ENCODE measurements around the gene CITED1. TPM values are rescaled to one million over a fixed set of nuclear protein-coding genes. Genes with fewer than 3 reads are reported as not detected.

The CITED1 gene
- total RNA-seq, 1 donor: not detected

DNA sequence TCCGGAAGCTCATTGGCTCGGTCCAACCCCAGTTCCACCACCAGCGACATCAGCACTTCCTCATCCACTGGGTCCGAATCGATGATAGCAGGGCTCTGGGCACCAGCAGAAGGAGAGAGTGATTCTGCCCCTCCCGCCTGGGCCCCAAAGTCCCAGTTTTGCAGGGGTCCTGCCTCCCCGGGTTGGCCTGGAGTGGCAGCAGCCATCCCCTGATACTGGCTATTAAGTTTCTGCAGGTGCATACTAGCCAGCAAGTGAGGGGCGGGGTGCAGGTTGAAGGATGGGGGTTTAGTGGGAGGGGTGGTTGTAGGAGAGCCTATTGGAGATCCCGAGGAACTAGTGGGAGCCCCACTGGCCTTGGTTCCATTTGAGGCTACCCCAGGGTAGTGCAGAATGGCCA lies 3.9 kb downstream of the CITED1 start:
- no peak overlapping the region for H3K4me3 ChIP-seq (ENCODE audit: low read depth, low read length)
- TF ChIP-seq, protein P1, sequence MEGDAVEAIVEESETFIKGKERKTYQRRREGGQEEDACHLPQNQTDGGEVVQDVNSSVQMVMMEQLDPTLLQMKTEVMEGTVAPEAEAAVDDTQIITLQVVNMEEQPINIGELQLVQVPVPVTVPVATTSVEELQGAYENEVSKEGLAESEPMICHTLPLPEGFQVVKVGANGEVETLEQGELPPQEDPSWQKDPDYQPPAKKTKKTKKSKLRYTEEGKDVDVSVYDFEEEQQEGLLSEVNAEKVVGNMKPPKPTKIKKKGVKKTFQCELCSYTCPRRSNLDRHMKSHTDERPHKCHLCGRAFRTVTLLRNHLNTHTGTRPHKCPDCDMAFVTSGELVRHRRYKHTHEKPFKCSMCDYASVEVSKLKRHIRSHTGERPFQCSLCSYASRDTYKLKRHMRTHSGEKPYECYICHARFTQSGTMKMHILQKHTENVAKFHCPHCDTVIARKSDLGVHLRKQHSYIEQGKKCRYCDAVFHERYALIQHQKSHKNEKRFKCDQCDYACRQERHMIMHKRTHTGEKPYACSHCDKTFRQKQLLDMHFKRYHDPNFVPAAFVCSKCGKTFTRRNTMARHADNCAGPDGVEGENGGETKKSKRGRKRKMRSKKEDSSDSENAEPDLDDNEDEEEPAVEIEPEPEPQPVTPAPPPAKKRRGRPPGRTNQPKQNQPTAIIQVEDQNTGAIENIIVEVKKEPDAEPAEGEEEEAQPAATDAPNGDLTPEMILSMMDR (IDR thresholded peaks at IDR 0.05; ENCODE audit: insufficient read depth, low read length): no peak
- DNase-seq (ENCODE audit: low read depth): no peak

DNA sequence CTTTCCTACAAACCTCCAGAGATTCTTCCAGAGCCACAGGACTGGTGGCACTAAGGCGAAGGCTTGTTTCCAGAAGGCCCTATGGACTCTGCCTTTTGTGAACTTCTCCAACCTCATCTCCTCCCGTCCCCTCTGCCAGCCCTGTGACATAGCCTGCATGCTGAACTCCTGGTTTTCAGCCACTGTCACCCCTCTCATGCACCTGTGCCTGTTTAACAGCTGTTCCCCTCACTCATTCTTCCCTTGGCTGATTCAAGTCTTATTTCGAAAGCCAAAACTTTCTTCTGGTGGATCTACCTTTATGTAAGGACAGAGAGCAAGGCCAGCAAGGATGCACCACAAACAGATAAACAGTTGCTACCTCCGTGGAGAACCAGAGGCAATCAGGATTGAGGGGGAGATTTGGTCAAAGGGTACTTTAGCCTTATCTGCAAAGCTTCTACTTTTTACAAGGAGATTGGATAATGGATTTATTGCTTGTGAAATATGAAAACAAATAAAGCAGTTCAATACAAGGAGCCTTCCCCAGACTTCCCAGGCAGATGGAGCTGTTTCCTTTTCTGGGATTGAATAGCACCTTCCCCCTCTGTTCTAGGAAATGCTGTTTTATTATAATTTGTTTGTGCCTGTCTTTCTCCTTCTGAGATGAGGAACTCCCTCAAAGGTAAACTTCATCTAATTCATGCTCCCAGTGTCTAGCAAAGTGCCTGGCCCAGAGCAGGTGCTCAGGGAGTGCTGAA lies 5.7 kb downstream of the CITED1 start:
- TF ChIP-seq, protein P1 (IDR thresholded peaks at IDR 0.05; ENCODE audit: insufficient read depth, low read length): no peak
- H3K4me3 ChIP-seq (ENCODE audit: low read depth, low read length): no peak overlapping the region
- no peak for DNase-seq (ENCODE audit: low read depth)

DNA sequence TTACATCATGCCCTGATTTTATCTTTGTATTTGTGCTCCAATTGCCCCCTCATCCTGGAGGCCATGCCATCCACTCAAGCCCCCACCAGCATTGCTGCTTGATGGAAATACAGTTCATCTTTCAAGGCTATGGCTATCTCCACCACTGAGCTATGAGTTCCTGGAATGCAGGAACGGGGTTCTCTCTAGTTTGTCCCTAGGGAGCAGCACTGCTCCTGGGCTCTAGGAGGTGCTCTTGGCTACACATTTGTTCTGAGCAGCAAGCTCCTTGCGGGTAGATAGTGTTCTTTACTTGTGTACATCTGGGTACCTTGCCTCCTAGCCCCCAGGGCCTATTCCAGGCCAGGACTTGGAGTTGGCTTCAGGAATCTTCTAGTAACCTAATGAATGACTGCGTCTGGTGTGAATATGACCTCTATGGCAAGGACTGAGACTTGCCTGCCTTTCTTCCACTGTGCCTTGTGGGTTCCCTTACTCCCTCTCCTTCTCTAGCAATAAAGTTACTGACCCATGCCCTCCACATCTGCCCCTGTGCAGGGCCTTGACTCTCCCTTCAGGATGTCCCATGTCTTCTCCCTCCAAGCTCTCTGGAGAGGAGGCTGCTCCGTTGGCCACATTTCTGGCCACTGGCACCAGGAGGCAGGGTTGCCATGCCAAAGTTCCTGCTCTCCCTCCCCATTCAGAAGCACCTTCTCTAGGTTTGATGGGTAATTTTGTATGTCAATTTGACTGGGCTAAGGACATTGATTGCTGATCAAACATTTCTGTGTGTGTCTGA lies 7.6 kb downstream of the CITED1 start:
- H3K4me3 ChIP-seq (ENCODE audit: low read depth, low read length): no peak overlapping the region
- TF ChIP-seq, protein P1 (IDR thresholded peaks at IDR 0.05; ENCODE audit: insufficient read depth, low read length): no peak
- no peak for DNase-seq (ENCODE audit: low read depth)

- no peak overlapping the region for H3K4me3 ChIP-seq (ENCODE audit: low read depth, low read length)
- DNase-seq (ENCODE audit: low read depth): no peak
- TF ChIP-seq, protein P1 (IDR thresholded peaks at IDR 0.05; ENCODE audit: insufficient read depth, low read length): no peak
Observed at GRCh38 chrX:72296991-72297390, 8.7 kb downstream of the CITED1 start.

DNA sequence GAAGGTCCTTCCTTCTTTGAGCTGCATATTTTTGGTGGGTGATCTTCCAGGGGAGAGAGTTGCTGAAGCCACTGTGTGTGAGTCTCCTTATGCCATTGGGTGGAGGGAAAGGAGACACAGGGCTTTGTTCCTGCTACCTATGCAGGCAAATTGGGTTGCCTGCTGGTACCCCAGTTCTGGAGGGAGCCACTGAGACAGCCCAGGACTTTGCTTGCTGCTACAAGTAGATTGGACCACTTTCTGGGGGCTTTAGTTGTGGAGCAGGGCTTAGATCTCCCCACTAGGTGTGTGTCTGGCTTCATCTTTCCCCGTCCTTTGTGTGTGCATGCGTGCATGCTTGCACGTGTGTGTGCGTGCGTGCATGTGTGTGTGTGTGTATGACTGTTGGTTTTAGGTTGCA lies 10.0 kb downstream of the CITED1 start:
- H3K4me3 ChIP-seq (ENCODE audit: low read depth, low read length): no peak overlapping the region
- TF ChIP-seq, protein P1 (IDR thresholded peaks at IDR 0.05; ENCODE audit: insufficient read depth, low read length): no peak
- no peak for DNase-seq (ENCODE audit: low read depth)

- TF ChIP-seq, protein P1 (IDR thresholded peaks at IDR 0.05; ENCODE audit: insufficient read depth, low read length): peak; percentile 16
- H3K4me3 ChIP-seq (ENCODE audit: low read depth, low read length): no peak overlapping the region
- DNase-seq (ENCODE audit: low read depth): no peak
Observed at GRCh38 chrX:72294497-72294896, 11.2 kb downstream of the CITED1 start.
